ENCODE data around the gene OGFR. TPM values are rescaled to one million over a fixed set of nuclear protein-coding genes. Genes with fewer than 3 reads are reported as not detected.

Gene OGFR
- total RNA-seq, 2 experiments from 2014 or later, result 67.0 to 76.6 TPM

GRCh38 chr20:62821726-62822210 lies 17.1 kb downstream of the OGFR start:
- Mint-ChIP-seq H3K9me3 (ENCODE audit: insufficient read depth) (no peaks in the 10 kb centered on the region), H3K36me3 (ENCODE audit: low read depth) (no peaks in the 10 kb centered on the region), H3K27ac (no peak overlapping the region), H3K4me1 (ENCODE audit: low read depth) (peaks cover 2% of the 10 kb centered on the region), H3K4me3 (no peak overlapping the region), H3K27me3 (ENCODE audit: low read depth) (peaks cover 9% of the 10 kb centered on the region)
- POLR2A ChIA-PET, result no interaction called here
- no peak for DNase-seq
- CTCF ChIA-PET, result interaction anchor here (1.9 kb wide), 1 partner anchor 14 kb away, joined by 9 read pairs; no protein-coding TSS in a partner anchor
- no peak for ATAC-seq

DNA sequence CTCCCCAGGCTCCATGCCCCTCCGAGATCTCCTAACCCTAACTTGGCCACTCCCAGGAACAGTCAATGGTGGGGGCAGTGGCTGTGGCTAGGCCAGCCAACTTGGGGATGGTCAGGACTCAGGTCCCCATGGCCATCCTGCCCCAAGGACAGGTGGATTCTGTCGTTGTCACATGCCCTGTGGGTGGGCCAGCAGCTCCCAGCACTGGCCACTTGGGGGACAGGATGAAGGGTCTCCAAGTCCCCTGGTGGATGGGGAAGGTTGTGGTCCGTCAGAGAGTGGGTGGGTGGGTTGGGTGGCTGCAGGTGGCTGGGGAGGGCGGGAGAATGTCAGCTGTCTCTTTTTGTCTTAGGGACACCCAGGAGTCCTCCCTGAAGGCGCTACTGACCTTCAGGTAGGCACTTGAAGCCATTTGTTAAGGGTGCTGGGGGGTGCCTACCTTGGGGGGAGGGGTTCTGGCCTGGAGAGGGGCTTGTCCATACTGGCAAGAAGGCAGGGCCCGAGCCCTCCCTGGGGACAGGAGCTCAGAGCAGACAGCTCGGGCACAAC lies 17.7 kb downstream of the OGFR start:
- no peak overlapping the region for H3K27ac Mint-ChIP-seq
- no peak for DNase-seq
- no peak for ATAC-seq
- no peaks in the 10 kb centered on the region for H3K36me3 Mint-ChIP-seq (ENCODE audit: low read depth)
- ChIA-PET CTCF (interaction anchor here (0.6 to 1.9 kb wide), 7 partner anchors 14 to 187 kb away, joined by 3 to 9 read pairs (median 4); partner anchors contain the start of gene DIDO1), POLR2A (no interaction called here)
- H3K4me3 Mint-ChIP-seq, result no peak overlapping the region
- no peaks in the 10 kb centered on the region for H3K9me3 Mint-ChIP-seq (ENCODE audit: insufficient read depth)
- H3K27me3 Mint-ChIP-seq (ENCODE audit: low read depth), result peaks cover 9% of the 10 kb centered on the region
- peaks cover 2% of the 10 kb centered on the region for H3K4me1 Mint-ChIP-seq (ENCODE audit: low read depth)

DNA sequence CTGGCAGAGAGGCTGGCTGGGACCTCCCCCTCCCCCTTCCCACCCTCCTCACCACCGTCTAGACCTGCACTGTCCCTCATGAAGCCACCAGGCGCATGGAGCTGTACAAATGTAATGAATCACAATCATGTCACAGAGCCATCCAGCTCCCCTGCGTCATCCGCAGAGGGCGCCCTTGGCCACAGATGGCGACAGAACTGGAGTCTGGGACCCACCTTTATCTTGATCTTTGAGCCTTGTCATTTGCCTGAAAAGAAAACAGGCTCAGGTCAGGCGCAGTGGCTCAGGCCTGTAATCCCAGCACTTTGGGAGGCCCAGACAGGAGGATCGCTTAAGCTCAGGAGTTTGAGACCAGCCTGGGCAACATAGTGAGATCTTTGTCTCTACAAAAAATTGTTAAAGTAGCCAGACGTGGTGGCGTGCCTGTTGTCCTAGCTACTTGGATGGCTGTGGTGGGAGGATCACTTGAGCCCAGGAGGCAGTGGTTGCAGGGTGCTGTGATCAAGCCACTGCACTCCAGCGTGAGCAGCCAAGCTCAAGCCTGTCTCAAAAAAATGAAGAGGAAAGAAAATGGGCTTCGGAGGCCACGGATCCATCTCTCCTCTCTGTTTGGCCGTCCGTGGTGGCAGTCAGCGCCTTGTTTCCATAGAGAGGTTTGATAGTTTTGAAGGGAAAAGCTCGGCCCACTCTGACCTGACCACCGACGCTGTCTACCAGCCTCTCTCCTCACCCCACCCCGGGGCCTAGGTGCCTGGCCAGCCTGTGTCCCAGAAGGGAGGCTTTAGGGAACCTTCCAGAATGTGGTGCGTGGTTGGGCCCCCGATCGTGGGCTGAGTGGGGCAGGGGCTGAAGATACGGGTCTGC lies 18.4 kb downstream of the OGFR start:
- DNase-seq (peak; percentile 66), ATAC-seq (peak; percentile 74)
- Mint-ChIP-seq H3K4me1 (ENCODE audit: low read depth) (peaks cover 2% of the 10 kb centered on the region), H3K4me3 (no peak overlapping the region), H3K27me3 (ENCODE audit: low read depth) (peaks cover 4% of the 10 kb centered on the region), H3K9me3 (ENCODE audit: insufficient read depth) (no peaks in the 10 kb centered on the region), H3K36me3 (ENCODE audit: low read depth) (no peaks in the 10 kb centered on the region), H3K27ac (no peak overlapping the region)
- ChIA-PET CTCF (interaction anchor here (0.6 to 1.9 kb wide), 7 partner anchors 15 to 186 kb away, joined by 3 to 9 read pairs (median 4); partner anchors contain the start of gene DIDO1), POLR2A (no interaction called here)

DNA sequence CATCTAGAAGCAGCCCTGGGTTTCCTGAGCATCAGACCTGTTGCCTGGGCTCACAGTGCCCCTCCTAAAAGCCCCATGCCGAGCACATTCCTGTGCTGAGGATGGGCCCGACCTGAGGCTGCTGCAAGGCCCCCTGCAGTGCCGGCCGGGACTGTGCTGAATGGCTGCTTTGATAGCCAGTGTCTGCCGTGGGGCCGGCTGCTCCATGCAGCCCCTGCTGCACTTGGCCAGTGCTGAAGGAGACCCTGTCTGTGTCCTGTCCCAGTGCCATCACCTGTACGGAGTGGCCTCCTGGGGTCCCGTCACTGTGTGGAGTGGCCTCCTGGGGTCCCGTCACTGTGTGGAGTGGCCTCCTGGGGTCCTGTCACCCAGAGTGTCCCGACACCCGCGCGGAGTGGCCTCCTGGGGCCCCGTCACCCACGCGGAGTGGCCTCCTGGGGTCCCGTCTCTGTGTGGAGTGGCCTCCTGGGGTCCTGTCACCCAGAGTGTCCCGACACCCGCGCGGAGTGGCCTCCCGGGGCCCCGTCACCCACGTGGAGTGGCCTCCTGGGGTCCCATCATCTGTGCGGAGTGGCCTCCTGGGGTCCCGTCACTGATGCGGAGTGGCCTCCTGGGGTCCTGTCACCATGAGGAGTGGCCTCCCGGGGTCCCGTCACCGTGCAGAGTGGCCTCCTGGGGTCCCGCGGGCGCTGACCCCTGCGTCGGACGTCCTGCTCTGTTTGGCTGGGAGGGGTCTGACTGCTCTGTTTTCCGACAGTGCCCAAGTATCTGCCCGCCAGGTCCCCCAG lies 19.2 kb downstream of the OGFR start:
- Mint-ChIP-seq H3K4me1 (ENCODE audit: low read depth) (peaks cover 2% of the 10 kb centered on the region), H3K27ac (no peak overlapping the region), H3K4me3 (no peak overlapping the region), H3K36me3 (ENCODE audit: low read depth) (no peaks in the 10 kb centered on the region), H3K27me3 (ENCODE audit: low read depth) (no peaks in the 10 kb centered on the region), H3K9me3 (ENCODE audit: insufficient read depth) (no peaks in the 10 kb centered on the region)
- CTCF ChIA-PET, result interaction anchor here (1.3 to 1.9 kb wide), 3 partner anchors 16 to 185 kb away, joined by 5 to 9 read pairs (median 8); no protein-coding TSS in a partner anchor
- DNase-seq, result no peak
- POLR2A ChIA-PET, result no interaction called here
- no peak for ATAC-seq

DNA sequence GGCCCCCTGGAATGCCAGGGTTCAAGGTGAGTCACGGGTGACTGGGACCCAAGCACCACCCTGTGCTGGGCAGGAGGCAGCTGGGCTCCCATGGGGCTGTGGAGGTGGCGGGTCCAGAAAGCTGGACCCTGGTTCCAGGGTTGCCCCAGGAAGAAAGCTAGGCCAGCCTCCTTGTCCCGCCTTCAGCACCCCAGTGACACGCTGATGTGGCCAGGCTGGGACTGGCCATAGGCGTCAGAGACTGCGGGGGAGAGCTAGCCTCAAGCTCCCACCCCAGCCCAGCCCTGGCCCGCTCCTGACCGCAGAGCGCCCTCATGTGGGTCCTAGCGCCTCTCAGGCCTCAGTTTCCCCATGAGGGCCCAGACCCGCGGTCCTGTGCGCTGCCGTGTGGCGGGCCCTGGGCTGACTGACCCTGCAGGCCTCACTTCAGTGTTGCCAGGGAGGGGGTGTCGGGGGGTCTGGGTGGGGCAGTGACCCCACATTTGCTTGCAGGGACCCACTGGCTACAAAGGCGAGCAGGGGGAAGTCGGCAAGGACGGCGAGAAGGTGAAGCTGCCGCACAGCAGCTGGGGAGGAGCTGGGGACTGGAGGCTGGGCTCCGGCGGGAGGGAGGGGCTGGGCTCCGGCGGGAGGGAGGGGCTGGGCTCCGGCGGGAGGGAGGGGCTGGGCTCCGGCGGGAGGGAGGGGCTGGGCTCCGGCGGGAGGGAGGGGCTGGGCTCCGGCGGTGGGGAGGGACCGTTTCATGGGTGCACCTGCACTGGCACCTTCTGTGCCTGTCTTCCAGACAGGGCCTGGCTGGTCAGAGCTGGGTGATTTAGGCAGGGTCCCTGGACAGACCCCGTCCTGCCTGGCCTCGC lies 20.1 kb downstream of the OGFR start:
- H3K4me3 Mint-ChIP-seq, result no peak overlapping the region
- POLR2A ChIA-PET, result no interaction called here
- H3K27ac Mint-ChIP-seq, result no peak overlapping the region
- no peaks in the 10 kb centered on the region for H3K9me3 Mint-ChIP-seq (ENCODE audit: insufficient read depth)
- no peaks in the 10 kb centered on the region for H3K27me3 Mint-ChIP-seq (ENCODE audit: low read depth)
- DNase-seq (no peak), ATAC-seq (no peak)
- H3K4me1 Mint-ChIP-seq (ENCODE audit: low read depth), result peaks cover 2% of the 10 kb centered on the region
- CTCF ChIA-PET, result no interaction called here
- H3K36me3 Mint-ChIP-seq (ENCODE audit: low read depth), result no peaks in the 10 kb centered on the region

DNA sequence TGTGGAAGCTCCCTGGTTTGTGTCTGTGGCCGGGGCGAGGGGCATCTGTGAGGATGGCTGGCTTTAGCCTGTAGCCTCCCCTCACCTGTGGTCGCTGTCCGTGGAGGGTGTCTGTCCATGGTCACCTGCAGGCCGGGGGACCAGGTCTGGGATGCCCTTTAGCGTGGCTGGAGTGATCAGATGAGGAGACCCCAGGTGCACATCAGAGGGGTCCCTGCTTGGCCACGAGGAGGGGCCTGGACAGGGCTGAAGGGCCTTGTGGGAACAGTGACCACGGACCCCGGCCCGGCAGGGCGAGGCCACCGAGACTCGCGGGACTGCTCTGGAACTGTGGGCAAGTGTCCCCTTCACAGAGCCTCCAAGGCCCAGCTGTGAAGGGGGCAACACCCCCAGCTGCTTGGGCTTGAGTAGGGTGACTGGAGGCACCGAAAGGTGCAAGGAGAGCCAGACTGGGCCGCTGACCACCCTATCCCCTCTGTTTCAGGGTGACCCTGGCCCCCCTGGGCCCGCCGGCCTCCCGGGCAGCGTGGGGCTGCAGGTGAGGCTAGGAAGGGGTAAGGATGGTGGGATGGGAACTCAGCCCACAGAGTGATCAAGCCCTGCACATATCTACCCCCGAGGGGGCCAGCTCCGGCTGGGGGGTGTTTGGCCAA lies 20.8 kb downstream of the OGFR start:
- Mint-ChIP-seq H3K4me1 (ENCODE audit: low read depth) (peaks cover 2% of the 10 kb centered on the region), H3K9me3 (ENCODE audit: insufficient read depth) (no peaks in the 10 kb centered on the region), H3K4me3 (no peak overlapping the region), H3K27ac (no peak overlapping the region), H3K36me3 (ENCODE audit: low read depth) (no peaks in the 10 kb centered on the region), H3K27me3 (ENCODE audit: low read depth) (no peaks in the 10 kb centered on the region)
- POLR2A ChIA-PET, result no interaction called here
- no peak for DNase-seq
- ATAC-seq, result no peak
- CTCF ChIA-PET, result no interaction called here

DNA sequence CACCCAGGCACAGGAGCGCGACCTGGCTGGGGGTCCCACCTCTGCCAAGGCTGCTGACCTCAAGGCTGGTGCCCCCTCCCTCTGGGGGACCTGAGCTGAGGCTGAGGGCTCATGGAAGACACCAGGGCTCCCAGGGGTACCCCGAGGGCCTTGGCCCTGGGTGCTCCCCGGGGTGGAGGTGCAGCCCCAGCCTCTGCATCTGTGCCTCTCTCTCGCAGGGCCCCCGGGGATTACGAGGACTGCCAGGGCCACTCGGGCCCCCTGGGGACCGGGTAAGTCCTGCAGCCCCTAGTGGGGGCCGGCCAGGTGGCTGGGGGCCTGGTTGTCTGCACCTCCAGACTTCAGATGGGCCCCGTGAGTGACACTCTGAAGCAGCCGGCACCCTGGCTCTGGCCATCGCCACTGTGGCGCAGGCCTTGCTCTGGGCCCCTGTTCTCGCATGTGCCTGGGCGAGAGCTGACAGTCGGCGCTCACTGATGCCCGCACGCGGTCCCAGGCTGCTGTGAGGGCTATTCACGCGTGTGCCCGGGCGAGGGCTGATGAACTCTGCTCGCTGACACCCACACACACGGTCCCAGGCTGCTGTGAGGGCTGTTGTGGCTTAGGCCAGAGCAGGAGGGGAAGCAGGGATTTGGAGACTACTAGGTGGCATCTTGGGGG lies 21.5 kb downstream of the OGFR start:
- H3K27me3 Mint-ChIP-seq (ENCODE audit: low read depth), result no peaks in the 10 kb centered on the region
- no peaks in the 10 kb centered on the region for H3K9me3 Mint-ChIP-seq (ENCODE audit: insufficient read depth)
- ChIA-PET CTCF (no interaction called here), POLR2A (interaction anchor here (0.7 kb wide), 1 partner anchor 528 kb away, joined by 3 read pairs; no protein-coding TSS in a partner anchor)
- ATAC-seq (no peak), DNase-seq (no peak)
- H3K4me3 Mint-ChIP-seq, result no peak overlapping the region
- H3K4me1 Mint-ChIP-seq (ENCODE audit: low read depth), result peaks cover 2% of the 10 kb centered on the region
- no peak overlapping the region for H3K27ac Mint-ChIP-seq
- H3K36me3 Mint-ChIP-seq (ENCODE audit: low read depth), result no peaks in the 10 kb centered on the region

DNA sequence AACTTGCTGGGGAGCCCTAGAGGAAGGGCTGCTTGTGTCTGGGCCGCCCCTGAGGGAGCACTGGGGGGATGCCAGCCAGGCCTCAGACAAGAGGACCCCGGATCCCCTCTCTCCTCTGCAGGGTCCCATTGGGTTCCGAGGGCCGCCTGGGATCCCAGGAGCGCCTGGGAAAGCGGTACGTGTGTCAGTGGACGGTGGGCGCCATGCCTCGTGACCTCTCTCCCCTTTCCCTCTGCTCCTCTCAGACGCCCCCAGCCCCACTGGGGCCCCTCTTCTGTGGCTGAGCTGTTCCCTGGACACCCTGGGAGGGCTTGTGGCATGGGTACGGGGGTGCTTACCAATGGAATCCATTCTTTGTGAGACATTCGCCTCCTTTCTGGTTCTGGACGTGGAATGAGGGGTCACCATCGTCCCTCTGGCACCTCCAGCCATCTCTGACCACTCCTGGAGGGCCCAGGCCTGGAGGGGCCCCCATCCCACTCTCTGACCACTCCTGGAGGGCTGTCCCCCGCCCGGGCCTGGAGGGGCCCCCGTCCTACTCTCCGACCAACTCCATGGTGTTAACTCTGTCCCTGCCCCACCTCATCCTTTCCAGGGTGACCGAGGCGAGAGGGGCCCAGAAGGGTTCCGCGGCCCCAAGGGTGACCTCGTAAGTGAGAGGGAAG lies 22.1 kb downstream of the OGFR start:
- Mint-ChIP-seq H3K4me3 (no peak overlapping the region), H3K27ac (no peak overlapping the region), H3K27me3 (ENCODE audit: low read depth) (no peaks in the 10 kb centered on the region), H3K4me1 (ENCODE audit: low read depth) (peaks cover 2% of the 10 kb centered on the region), H3K36me3 (ENCODE audit: low read depth) (no peaks in the 10 kb centered on the region), H3K9me3 (ENCODE audit: insufficient read depth) (no peaks in the 10 kb centered on the region)
- ChIA-PET CTCF (no interaction called here), POLR2A (interaction anchor here (0.7 kb wide), 1 partner anchor 529 kb away, joined by 3 read pairs; no protein-coding TSS in a partner anchor)
- ATAC-seq (no peak), DNase-seq (no peak)

DNA sequence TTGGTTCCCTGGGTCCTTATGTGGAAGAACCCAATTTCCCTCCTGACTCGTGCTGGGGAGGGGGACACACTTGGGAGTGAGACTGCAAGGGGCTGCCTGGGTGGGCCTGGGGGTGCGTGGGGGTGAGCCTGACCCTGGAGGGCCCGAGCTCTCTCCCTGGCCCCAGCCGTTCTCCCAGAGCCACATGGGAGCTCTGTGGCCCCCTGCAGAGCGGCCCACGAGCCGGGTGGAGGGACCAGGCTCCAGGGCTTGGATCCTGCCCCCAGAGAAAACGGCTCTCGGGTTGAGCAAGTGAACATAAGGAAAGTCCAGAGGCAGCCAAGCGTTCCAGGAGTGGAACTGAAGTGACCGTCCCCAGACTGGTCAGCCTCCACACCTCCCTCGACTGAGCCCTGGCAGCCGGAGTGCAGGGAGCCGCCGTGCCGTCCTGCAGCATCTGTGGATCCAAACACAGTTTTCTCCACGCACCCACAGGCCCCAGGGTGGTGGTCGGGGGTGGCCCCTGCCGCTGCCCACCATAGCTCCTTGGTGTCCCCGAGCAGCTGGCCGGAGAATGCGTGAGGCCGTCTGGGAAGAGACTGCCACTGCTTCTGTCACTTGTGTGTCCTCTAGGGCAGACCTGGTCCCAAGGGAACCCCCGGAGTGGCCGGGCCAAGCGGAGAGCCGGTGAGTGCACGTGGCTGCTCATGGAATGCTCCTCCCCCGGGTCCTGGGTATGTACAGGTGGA lies 22.8 kb downstream of the OGFR start:
- Mint-ChIP-seq H3K4me1 (ENCODE audit: low read depth) (peaks cover 2% of the 10 kb centered on the region), H3K4me3 (no peak overlapping the region), H3K36me3 (ENCODE audit: low read depth) (no peaks in the 10 kb centered on the region), H3K27me3 (ENCODE audit: low read depth) (no peaks in the 10 kb centered on the region), H3K27ac (no peak overlapping the region), H3K9me3 (ENCODE audit: insufficient read depth) (no peaks in the 10 kb centered on the region)
- DNase-seq (no peak), ATAC-seq (no peak)
- ChIA-PET POLR2A (no interaction called here), CTCF (no interaction called here)

- H3K36me3 Mint-ChIP-seq (ENCODE audit: low read depth), result no peaks in the 10 kb centered on the region
- ChIA-PET POLR2A (no interaction called here), CTCF (no interaction called here)
- DNase-seq (no peak), ATAC-seq (no peak)
- H3K27ac Mint-ChIP-seq, result no peak overlapping the region
- H3K4me3 Mint-ChIP-seq, result no peak overlapping the region
- H3K9me3 Mint-ChIP-seq (ENCODE audit: insufficient read depth), result no peaks in the 10 kb centered on the region
- no peaks in the 10 kb centered on the region for H3K4me1 Mint-ChIP-seq (ENCODE audit: low read depth)
- H3K27me3 Mint-ChIP-seq (ENCODE audit: low read depth), result no peaks in the 10 kb centered on the region
Measured at GRCh38 chr20:62828051-62828450, 23.4 kb downstream of the OGFR start.

Data from activated CD8-positive, alpha-beta T cell treated with anti-CD3 and anti-CD28 coated beads, Interleukin-2, amount 10 ng/mL, durations not matched to agents 7 days and 5 days (primary cell).